GM21723 (cell line): ENCODE measurements around the gene MLX.
"Not testable (repeated sequence)": the region's sequence is repeated elsewhere in the genome, so short reads cannot be mapped to it uniquely, and the experiment has no call there.

ENCODE experiments used
- ATAC-seq: cut with Tn5 transposase; IDR thresholded peaks from one replicate; pipeline ENCODE4 v1.9.1; 2021; ENCODE audit warnings: mild to moderate bottlenecking, moderate library complexity; ENCODE audit not compliant: unreplicated experiment

Gene MLX

DNA sequence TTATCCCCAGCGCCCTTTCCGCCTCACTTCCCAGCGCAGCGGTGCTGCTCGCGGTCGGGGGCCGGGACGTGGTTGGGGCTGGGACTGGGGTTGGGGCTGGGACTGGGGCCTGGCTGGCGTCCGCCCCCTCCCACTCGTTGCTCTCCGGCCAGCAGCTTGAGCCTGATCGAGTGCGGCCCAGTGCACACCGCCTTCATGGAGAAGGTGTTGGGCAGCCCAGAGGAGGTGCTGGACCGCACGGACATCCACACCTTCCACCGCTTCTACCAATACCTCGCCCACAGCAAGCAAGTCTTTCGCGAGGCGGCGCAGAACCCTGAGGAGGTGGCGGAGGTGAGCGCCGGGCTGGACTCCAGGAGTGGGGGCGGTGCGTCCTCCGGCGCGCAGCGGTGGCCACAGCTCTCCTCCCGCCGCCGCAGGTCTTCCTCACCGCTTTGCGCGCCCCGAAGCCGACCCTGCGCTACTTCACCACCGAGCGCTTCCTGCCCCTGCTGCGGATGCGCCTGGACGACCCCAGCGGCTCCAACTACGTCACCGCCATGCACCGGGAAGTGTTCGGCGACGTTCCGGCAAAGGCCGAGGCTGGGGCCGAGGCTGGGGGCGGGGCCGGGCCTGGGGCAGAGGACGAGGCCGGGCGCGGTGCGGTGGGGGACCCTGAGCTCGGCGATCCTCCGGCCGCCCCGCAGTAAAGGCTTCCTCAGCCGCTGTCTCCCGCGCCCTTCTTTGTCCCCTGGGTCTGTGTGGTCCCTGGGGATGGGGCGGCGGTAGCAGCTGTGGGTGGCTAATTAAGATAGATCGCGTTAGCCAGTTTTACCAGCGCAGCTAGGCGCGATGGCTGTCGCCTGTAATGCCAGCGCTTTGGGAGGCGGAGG lies 12.4 kb upstream of the MLX start:
- peak; percentile 77 for ATAC-seq

DNA sequence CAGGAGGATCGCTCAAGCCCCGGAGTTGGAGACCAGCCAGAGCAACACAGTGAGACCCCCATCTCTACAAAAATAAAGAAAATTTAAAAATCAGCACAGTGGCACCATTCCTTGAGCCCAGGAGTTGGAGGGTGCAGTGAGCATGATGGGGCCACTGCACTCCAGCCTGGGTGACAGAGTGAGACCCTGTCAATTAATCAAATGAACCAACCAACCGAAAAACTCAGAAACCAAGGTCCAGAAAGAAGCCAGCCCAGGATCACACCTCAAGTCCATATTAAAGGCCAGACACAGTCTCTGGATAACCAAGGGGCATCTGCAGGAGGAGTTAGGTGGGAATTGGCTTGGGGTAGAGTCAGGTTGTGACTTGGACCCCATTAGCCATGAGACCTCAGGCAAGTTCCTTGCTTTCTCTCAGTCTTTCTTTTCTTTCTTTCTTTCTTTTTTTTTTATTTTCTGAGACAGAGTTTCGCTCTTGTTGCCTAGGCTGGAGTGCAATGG lies 11.7 kb upstream of the MLX start:
- ATAC-seq: no peak

DNA sequence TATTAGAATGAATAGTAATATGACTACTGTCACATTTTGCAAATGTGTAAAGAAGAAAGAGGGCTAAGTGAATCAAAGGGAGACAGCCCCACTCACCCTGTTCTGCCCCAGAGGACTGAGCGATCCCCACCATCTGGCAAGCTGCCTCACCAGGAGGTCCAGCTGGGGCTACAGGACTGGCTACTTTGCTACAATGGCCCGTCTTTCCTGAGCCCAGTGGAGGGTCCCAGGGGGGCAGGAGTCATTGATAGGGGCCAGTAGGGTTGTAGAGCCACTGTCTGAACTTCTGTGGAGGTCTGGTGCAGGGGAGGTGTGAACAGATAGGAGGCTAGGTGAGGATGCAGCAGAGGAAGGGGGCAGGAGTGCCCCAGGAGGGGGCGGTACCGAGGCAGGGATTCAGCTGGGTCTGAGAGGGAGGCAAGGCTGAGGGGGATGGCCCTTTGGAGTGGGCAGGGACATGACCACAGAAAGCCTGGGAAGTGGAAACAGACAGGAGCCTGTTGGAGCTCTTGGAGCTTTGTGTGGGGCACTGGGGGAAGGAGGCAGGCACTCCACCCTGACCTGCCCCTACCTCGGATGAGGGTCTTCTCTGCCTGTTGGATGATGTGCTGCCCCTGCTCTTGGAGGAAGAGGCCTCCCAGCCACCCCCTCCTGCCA lies 10.8 kb upstream of the MLX start:
- ATAC-seq: not testable (repeated sequence)

DNA sequence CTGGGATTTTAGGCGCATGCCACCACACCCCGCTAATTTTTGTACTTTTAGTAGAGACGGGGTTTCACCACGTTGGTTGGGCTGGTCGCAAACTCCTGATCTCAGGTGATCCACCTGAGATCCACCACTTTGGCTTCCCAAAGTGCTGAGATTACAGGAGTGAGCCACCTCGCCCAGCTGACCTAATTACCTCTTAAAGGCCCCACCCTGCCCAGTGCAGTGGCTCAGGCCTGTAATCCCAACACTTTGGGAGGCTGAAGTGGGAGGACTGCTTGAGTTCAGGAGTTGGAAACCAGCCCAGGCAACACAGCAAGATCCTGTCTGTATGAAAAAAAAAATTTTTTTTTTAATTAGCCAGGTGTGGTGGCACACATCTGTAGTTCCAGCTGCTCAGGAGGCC lies 7.8 kb upstream of the MLX start:
- ATAC-seq: no peak

DNA sequence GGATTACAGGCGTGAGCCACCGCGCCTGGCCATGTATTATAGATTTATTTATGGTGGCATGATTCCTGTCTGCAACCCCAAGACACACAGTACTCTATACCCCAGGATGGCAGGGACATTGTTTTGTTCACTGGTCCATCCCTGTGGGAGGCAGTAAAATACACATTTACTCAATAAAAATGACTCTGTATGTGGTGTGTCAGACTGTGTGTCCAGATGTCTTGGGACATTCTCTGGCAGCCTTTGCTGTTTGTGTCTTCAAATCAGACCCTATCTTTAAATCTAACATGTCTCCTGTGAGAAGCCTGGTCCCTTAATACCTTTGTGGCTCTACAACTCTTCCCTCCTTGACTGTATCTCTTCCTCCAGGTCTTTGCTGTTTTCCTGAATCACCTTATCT lies 6.7 kb upstream of the MLX start:
- ATAC-seq: no peak

DNA sequence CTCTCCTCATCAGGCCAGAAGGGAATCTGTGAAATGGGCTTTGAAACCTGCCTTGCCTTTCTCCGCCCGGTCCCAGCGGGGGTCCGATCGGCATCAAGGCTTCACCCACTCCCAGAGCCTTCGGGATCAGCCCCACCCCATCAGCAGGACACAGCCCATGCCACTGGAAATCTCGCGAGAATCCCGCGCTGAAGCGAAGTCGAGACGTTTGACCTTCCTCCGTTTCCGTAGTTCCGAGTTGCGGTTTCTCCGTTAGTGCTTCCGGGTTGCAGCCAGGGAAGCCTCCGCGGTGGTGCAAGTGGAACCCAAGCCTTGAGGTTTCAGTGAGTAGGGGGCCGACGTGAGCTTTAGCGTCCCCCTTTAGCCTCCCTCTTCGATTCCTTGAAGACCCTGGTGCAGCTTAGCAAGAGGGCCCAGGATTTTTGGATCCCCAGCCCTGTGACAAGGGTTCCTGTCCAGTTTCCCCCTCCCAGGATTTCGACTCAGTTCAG lies 5.0 kb upstream of the MLX start, which contains the start of gene COASY:
Gene COASY, plus strand, starts transcription at position 252 of the 491 bp plus-strand sequence. CDS start 475 bp downstream, outside the sequence.
- peak; percentile 50 for ATAC-seq

DNA sequence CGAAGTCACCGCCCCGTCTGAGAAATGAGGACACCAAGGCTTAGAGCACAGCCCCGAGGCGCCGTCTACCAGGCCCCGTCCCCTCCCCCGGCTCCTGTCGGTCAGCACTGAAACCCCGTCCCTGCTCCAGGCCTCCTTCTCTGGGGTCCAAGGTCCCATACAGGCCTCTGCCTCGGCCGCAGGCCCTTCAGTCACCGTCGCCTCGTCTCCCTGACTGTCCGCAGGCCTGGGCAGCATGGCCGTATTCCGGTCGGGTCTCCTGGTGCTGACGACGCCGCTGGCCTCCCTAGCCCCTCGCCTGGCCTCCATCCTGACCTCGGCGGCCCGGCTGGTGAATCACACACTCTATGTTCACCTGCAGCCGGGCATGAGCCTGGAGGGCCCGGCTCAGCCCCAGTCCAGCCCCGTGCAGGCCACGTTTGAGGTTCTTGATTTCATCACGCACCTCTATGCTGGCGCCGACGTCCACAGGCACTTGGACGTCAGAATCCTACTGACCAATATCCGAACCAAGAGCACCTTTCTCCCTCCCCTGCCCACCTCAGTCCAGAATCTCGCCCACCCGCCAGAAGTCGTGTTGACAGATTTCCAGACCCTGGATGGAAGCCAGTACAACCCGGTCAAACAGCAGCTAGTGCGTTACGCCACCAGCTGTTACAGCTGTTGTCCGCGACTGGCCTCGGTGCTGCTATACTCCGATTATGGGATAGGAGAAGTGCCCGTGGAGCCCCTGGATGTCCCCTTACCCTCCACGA lies 4.3 kb upstream of the MLX start:
- no peak for ATAC-seq

DNA sequence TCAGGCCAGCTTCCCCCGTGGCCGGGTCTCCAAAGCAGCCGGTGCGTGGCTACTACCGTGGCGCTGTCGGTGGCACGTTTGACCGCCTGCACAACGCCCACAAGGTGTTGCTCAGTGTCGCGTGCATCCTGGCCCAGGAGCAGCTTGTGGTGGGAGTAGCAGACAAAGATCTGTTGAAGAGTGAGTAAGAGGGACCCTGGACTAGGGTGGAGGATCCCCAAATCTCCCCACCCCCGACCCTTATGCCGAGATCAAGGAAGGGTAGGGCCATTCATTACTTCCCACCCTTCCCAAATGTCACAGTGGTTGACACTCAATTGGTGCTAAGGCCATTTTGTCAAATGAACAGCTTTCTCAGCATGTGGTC lies 3.8 kb upstream of the MLX start:
- ATAC-seq: no peak

DNA sequence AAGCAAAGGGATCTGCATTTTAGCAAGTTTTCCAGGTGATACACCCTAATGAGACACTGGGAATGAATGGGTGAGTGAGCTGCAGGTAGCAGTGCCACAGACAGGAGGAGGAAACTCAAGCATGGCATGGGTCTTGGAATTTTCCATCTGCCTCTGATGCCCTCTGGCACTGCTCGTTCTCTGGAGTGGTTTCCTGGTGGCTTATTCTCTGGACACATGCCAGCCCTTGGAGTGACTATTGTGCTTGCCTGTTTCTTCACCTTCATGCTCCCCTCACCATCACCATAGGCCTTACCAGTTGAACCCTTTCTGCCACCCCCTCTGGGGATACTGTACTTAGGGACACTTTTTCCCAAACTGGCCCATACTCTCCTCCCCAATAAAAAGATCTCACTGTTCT lies 3.4 kb upstream of the MLX start:
- no peak for ATAC-seq

DNA sequence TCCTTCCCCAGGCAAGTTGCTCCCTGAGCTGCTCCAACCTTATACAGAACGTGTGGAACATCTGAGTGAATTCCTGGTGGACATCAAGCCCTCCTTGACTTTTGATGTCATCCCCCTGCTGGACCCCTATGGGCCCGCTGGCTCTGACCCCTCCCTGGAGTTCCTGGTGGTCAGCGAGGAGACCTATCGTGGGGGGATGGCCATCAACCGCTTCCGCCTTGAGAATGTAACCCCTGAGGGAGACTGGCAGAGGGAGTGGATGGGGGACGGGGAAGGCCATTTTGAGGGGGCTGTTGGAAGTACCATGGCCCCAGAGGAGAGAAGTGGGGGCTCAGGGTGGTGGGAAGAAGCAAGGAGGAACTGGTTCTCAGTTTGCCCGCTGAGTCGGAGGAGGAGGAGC lies 3.0 kb upstream of the MLX start:
- no peak for ATAC-seq

DNA sequence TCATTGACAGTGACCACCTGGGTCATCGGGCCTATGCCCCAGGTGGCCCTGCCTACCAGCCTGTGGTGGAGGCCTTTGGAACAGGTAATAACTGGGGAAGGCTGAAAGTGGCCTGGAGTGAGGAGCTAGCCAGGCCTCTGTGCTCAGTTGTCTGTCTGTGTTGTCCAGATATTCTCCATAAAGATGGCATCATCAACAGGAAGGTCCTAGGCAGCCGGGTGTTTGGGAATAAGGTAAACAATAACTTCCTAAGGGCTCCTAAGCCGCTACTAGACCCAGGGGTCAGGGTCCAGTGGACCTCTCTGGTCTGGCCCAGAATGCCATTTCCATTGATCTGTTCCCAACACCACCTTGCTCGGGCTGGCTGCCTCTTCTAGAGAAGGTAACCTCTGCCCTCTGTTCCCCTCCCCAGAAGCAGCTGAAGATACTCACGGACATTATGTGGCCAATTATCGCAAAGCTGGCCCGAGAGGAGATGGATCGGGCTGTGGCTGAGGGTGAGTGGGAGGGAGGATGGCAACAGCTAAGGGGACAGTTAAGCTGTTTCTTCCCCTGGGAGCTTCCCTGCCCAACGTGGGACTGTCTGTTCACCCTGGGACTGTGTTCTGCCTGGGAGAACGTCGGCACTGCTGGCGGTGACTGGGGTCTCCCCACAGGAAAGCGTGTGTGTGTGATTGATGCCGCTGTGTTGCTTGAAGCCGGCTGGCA lies 1.9 kb upstream of the MLX start:
- ATAC-seq: no peak

DNA sequence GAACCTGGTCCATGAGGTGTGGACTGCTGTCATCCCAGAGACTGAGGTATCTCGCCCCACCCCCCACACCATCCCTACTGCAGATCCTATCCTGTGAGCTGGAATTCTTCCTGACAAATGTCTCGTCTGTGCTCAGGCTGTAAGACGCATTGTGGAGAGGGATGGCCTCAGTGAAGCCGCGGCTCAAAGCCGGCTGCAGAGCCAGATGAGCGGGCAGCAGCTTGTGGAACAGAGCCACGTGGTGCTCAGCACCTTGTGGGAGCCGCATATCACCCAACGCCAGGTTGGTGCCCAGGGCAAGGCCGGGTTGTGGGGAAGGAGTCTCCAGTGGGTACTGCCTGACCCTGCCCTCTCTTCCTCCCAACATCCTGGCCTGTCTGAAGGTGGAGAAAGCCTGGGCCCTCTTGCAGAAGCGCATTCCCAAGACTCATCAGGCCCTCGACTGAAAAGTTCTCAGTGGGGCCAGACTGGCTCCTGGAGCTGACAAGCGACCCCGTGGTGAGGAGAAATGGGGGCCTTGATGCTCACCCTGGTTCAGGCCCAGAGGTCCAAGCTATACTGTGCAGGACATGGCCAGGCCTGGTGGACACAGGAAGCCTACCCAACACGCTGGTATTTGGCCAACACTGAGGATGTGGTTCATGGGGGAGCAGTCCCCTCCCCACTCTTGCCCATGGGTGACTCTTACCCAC lies 1.2 kb upstream of the MLX start:
- no peak for ATAC-seq

DNA sequence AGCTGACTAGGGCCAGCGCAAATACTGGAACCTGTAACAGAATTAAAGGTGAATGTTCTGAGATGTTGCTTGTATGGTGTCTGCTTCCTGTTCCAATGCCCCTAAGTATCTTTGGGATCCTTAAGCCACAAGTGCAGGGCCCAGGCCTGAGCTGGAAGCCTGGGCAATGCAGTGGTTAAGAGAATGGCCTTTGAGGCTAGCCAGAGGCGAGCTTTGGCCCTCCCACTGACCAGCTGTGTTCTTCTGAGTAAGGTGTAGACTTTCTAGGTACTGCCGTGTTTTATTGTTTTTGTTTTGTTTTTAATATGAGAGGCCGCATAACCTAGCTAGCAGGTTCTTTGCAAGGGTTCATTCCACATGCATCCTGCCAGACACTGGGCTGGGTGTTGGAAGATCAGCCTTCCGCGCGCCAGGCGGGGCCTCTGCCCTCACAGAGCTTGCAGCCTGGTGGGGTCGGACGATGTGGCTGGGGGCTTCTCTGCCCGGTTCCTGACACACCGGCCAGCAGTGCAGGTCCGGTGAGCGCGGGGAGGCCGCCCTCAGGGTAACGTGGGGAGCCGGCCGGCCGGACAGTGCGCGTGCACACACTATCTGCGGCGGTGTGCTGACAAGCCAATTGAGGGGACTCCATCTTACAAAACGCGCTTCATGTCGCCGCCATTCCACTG lies 551 bp upstream of the MLX start:
- no peak for ATAC-seq

DNA sequence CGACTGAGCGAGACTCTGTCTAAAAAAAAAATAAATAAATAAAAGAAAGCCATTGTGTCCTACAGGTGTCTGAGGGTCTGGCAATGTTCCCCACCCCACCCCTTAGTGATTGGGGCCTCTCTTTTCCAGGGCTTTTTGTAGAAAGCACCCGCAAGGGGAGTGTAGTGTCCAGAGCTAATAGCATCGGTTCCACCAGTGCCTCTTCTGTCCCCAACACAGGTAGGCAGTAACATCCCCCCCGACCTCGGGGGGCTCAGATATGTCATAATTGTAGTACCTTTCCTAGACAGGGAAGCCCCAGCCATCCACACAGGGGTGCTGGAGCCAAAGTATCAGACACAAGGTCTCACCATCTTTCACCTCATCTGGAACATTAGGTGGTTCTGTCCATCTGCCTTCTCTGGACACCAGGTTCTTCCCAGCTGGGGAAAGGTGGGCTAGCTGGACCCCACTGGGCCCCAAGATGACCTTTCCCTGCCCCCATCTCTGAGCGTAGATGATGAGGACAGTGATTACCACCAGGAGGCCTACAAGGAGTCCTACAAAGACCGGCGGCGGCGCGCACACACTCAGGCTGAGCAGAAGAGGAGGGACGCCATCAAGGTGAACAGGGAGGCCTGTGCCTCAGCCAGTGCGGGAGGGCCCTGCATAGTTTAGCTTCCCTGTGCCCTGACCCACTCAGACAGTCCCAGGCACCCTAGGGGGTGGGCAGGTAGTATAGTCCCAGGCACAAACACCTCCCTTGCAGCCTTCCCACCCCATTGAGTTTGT lies 1.6 kb downstream of the MLX start:
- ATAC-seq: no peak

DNA sequence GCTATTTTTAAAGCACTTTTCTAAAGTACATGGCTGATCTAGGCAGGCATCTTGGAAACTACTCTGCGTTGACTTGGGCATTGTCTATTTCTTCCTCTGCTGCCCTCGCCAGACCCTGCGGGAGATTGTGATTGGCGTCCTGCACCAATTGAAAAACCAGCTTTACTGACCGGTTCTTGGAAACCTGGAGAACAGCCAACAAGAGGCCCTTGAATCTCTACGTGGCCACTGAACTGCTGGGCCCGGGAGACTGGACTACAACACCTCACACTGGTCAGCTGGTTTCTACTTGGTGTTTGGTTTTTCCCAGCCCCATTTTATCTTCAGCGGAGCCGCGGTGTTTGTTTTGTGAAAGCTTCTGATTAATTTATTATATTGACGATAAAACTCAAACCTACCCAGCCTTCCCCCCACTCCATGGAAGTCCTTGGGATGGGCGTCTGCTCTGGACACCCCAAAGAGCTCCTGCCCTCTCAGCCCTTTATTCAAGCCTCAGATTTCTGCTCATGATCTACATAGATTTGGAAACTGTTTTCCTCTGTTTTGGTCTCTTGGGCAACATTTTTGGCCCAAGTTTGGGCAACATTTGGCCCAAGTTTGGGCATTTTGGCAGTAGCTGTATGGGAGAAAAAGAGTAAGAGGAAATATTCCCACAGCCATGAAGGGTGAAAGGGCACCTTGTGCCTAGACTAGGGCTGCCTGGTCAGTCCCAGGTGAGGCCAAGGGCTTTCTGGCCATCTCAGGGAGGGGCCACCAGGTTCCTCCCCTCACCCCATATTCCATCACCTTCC lies 4.7 kb downstream of the MLX start:
- ATAC-seq: no peak

DNA sequence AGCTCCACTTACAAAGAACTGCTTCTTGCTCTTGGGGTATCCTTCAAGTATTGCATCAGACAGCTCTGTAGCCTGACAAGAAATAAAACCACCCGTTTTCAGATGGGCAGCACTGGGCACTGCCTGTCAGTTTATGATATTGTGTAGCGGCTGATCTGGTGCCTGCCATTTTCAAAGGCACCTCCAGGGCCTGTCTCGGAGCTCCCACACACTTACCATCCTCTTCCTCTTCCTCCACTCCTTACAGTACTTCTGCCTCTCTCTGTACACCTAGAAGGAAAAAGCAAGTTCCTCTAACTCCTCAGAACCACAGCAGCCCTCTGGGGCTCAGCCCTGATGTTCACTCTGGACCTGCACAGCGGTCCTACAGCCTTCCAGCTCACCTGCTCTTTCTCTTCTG lies 6.2 kb downstream of the MLX start:
- no peak for ATAC-seq

DNA sequence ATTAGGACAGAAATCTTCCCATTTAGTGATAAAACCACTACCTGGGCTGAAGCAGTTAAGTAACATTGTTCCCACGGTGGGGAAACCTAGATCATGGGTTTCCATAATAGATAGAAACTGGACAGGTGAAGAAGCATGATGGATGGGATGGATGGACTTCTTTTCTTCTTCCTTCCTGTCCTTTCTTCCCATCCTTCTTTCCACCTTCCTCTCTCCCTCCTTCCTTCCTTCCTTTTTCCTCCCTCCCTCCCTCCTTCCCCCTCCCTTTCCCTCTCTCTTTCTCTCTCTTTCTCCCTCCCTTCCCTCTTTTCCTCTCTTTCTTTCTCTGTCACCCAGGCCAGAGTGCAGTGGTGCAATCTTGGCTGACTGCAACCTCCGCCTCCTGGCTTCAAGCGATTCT lies 7.6 kb downstream of the MLX start:
- no peak for ATAC-seq

DNA sequence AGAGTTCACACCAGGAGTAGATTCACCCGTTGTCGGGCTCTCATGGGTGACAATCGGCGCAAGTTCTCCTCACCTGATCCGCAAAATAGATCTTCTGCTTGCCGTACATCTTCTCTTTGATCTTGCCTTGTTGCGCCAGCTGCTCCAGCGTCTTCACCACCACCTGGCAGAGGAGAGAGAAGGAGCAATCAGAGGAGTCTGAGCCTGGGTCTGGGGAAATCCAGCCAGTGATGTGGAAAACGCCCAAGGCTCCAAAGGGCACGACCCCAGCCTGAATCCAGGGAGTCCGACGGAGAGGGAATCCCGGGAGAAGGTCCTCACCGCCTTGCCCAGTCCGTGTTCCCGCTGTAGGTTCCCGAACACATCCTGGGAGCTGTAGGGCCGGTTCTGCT lies 10.2 kb downstream of the MLX start:
- ATAC-seq: peak; percentile 7
